ENCODE measurements around the gene KCNH6.

- TF ChIP-seq CTCF (IDR thresholded peaks at IDR 0.05): no peak
- no peak for TF ChIP-seq TCF12 (IDR thresholded peaks at IDR 0.05)
- no peak for TF ChIP-seq SIN3A (IDR thresholded peaks at IDR 0.05; ENCODE audit: borderline replicate concordance, low read depth, low read length)
- no peak for TF ChIP-seq JUND (IDR thresholded peaks at IDR 0.05)
- no peak for TF ChIP-seq MEF2A (IDR thresholded peaks at IDR 0.05; ENCODE audit: borderline replicate concordance, low read depth)
Observed at GRCh38 chr17:63476459-63476853, 46.7 kb upstream of the KCNH6 start.

Data from SK-N-SH (cell line).